Kidney epithelial cell (primary cell): ENCODE data around the gene TGFB3. TPM values are rescaled to one million over a fixed set of nuclear protein-coding genes. Genes with fewer than 3 reads are reported as not detected.

ENCODE experiments used
- DNase-seq: peaks from one replicate; pipeline ENCODE4 v3.0.0-alpha.2; 2010; ENCODE audit warnings: low read depth
- H3K27me3 ChIP-seq: 2 replicates; pipeline ENCODE4 v1.6.0; 2011; ENCODE audit warnings: low read length; ENCODE audit not compliant: control insufficient read depth, insufficient read depth
- H3K36me3 ChIP-seq: 2 replicates; pipeline ENCODE4 v1.5.1; 2011; ENCODE audit warnings: low read length; ENCODE audit not compliant: control insufficient read depth, insufficient read depth
- H3K4me3 ChIP-seq: 2 replicates; pipeline ENCODE4 v1.5.1; 2011; ENCODE audit warnings: low read depth, mild to moderate bottlenecking, control low read depth, low read length
- CTCF ChIP-seq: IDR thresholded peaks from 2 replicates; pipeline ENCODE4 v1.5.1; 2011; ENCODE audit warnings: mild to moderate bottlenecking, moderate library complexity, low read length, control low read depth, inconsistent platforms; ENCODE audit not compliant: insufficient read depth, poor library complexity, severe bottlenecking
- total RNA-seq: library from RNA; depleted of rRNA; stranded (reverse); fragments of >200 nt; gene quantifications from 2 replicates; pipeline ENCODE4 v1.2.3, GENCODE V29; 2015

The TGFB3 gene
- total RNA-seq, 1 donor from 2014 or later, result 3.1 TPM

GRCh38 chr14:75952489-75952888 is 29.3 kb downstream of the TGFB3 start:
- DNase-seq, result no peak
- Histone ChIP-seq H3K36me3 (no peaks in the 10 kb centered on the region), H3K4me3 (no peak overlapping the region), H3K27me3 (no peaks in the 10 kb centered on the region)
- TF ChIP-seq CTCF, result no peak

GRCh38 chr14:75946785-75947184 is 35.0 kb downstream of the TGFB3 start:
- Histone ChIP-seq H3K36me3 (no peaks in the 10 kb centered on the region), H3K27me3 (no peaks in the 10 kb centered on the region), H3K4me3 (no peak overlapping the region)
- no peak for TF ChIP-seq CTCF
- no peak for DNase-seq

GRCh38 chr14:75944607-75945241 is 37.1 kb downstream of the TGFB3 start:
- no peaks in the 10 kb centered on the region for H3K27me3 ChIP-seq
- no peaks in the 10 kb centered on the region for H3K36me3 ChIP-seq
- DNase-seq, result no peak
- TF ChIP-seq CTCF, result no peak
- no peak overlapping the region for H3K4me3 ChIP-seq

- no peak for DNase-seq
- H3K36me3 ChIP-seq, result no peaks in the 10 kb centered on the region
Measured at GRCh38 chr14:75941030-75941429, 40.8 kb downstream of the TGFB3 start.

GRCh38 chr14:75939200-75939599 is 42.6 kb downstream of the TGFB3 start:
- no peaks in the 10 kb centered on the region for H3K27me3 ChIP-seq
- DNase-seq, result no peak
- H3K4me3 ChIP-seq, result no peak overlapping the region
- H3K36me3 ChIP-seq, result no peaks in the 10 kb centered on the region
- TF ChIP-seq CTCF, result no peak

More at GRCh38 chr14:75941030-75941429, 40.8 kb downstream of the TGFB3 start:
- Histone ChIP-seq H3K4me3 (no peak overlapping the region), H3K27me3 (no peaks in the 10 kb centered on the region)
- no peak for TF ChIP-seq CTCF

- no peak for DNase-seq
- Histone ChIP-seq H3K27me3 (no peaks in the 10 kb centered on the region), H3K36me3 (no peaks in the 10 kb centered on the region), H3K4me3 (no peak overlapping the region)
- no peak for TF ChIP-seq CTCF
Measured at GRCh38 chr14:75934998-75935628, 46.7 kb downstream of the TGFB3 start.
